DOHH2 (cell line): Measurements from ENCODE around the gene ARL6IP6.
A peak's percentile ranks its signal among the peaks of the same experiment; 100 is the strongest.
"Not testable (repeated sequence)": the region's sequence is repeated elsewhere in the genome, so short reads cannot be mapped to it uniquely, and the experiment has no call there.

Source experiments
- H3F3A ChIP-seq: fragments of 200-600 bp; sonication (generic), shearing (Covaris generic); 2 replicates; pipeline ENCODE4 v1.6.0; 2016; ENCODE audit warnings: antibody characterized with exemption, mild to moderate bottlenecking; ENCODE audit not compliant: control insufficient read depth, insufficient read depth
- H3K27ac ChIP-seq: fragments of 200-600 bp; sonication (generic); 2 replicates; pipeline ENCODE4 v1.5.1; 2014; ENCODE audit warnings: low read depth, mild to moderate bottlenecking, low read length, moderate library complexity
- H3K27me3 ChIP-seq: fragments of 200-600 bp; sonication (generic); 2 replicates; pipeline ENCODE4 v1.6.1; 2014; ENCODE audit warnings: mild to moderate bottlenecking, low read length, mixed read lengths; ENCODE audit not compliant: control insufficient read depth
- H3K36me3 ChIP-seq: fragments of 200-600 bp; sonication (generic); 2 replicates; pipeline ENCODE4 v1.6.1; 2014; ENCODE audit warnings: mild to moderate bottlenecking, low read length, moderate library complexity, mixed read lengths; ENCODE audit not compliant: control insufficient read depth
- H3K4me1 ChIP-seq: fragments of 200-600 bp; sonication (generic); 2 replicates; pipeline ENCODE4 v1.6.1; 2014; ENCODE audit warnings: mild to moderate bottlenecking, low read length, mixed read lengths; ENCODE audit not compliant: control insufficient read depth
- H3K4me2 ChIP-seq: fragments of 200-600 bp; sonication (generic); 2 replicates; pipeline ENCODE4 v1.6.0; 2014; ENCODE audit warnings: mild to moderate bottlenecking, low read length, moderate library complexity
- H3K4me3 ChIP-seq: fragments of 200-600 bp; sonication (generic); 2 replicates; pipeline ENCODE4 v1.5.1; 2014; ENCODE audit warnings: mild to moderate bottlenecking, low read length, mixed read lengths
- H3K79me2 ChIP-seq: fragments of 200-600 bp; sonication (generic); 2 replicates; pipeline ENCODE4 v1.6.1; 2014; ENCODE audit warnings: mild to moderate bottlenecking, low read length, mixed read lengths; ENCODE audit not compliant: control insufficient read depth
- H3K9me2 ChIP-seq: fragments of 200-600 bp; sonication (generic); replicated peaks from 2 replicates; pipeline ENCODE4 v1.6.1; 2014; ENCODE audit warnings: mild to moderate bottlenecking, low read length, mixed read lengths; ENCODE audit not compliant: control insufficient read depth
- H3K9me3 ChIP-seq: fragments of 200-600 bp; sonication (generic); 2 replicates; pipeline ENCODE4 v1.6.1; 2014; ENCODE audit warnings: antibody characterized with exemption, low read length, mixed read lengths; ENCODE audit not compliant: control insufficient read depth, insufficient read depth
- H4K20me1 ChIP-seq: fragments of 200-600 bp; sonication (generic); 2 replicates; pipeline ENCODE4 v1.6.0; 2014; ENCODE audit warnings: low read depth, mild to moderate bottlenecking, antibody characterized with exemption, low read length, moderate library complexity; ENCODE audit not compliant: control insufficient read depth, insufficient read depth
- CTCF ChIP-seq: fragments of 200-600 bp; sonication (generic); IDR thresholded peaks from one replicate; pipeline ENCODE4 v1.5.1; 2014; ENCODE audit warnings: antibody characterized with exemption, mild to moderate bottlenecking, low read depth, low read length; ENCODE audit not compliant: poor library complexity, severe bottlenecking
- EZH2phosphoT487 ChIP-seq: fragments of 200-600 bp; sonication (generic); IDR thresholded peaks from 2 replicates; pipeline ENCODE4 v1.6.1; 2017; ENCODE audit warnings: borderline replicate concordance, mild to moderate bottlenecking, antibody characterized with exemption, low read length, moderate library complexity, mixed read lengths

ARL6IP6 gene

GRCh38 chr2:152740743-152741328 is 22.4 kb downstream of the ARL6IP6 start:
- no peaks in the 10 kb centered on the region for H3K4me1 ChIP-seq
- H3K4me2 ChIP-seq: no peak overlapping the region
- peaks cover 85% of the 10 kb centered on the region for H3K36me3 ChIP-seq
- peaks cover 10% of the 10 kb centered on the region; the same call in 1 of the 2 replicates for H3K9me3 ChIP-seq
- TF ChIP-seq EZH2phosphoT487 (no peak), CTCF (peak; percentile 72)
- H3K27me3 ChIP-seq: no peaks in the 10 kb centered on the region
- H3K9me2 ChIP-seq: no peaks in the 10 kb centered on the region
- H3K4me3 ChIP-seq: no peak overlapping the region
- H3F3A ChIP-seq: peaks cover 4% of the 10 kb centered on the region; the same call in 1 of the 2 replicates
- no peaks in the 10 kb centered on the region for H4K20me1 ChIP-seq
- no peak overlapping the region for H3K27ac ChIP-seq
- peaks cover 35% of the 10 kb centered on the region for H3K79me2 ChIP-seq

- TF ChIP-seq CTCF (peak; percentile 62), EZH2phosphoT487 (no peak)
- H3K4me2 ChIP-seq: no peak overlapping the region
- peaks cover 80% of the 10 kb centered on the region for H3K36me3 ChIP-seq
- H3K9me2 ChIP-seq: no peaks in the 10 kb centered on the region
- H3F3A ChIP-seq: peaks cover 4% of the 10 kb centered on the region; the same call in 1 of the 2 replicates
- no peaks in the 10 kb centered on the region for H4K20me1 ChIP-seq
- H3K9me3 ChIP-seq: peaks cover 10% of the 10 kb centered on the region; the same call in 1 of the 2 replicates
- no peaks in the 10 kb centered on the region for H3K27me3 ChIP-seq
- H3K79me2 ChIP-seq: peaks cover 42% of the 10 kb centered on the region
- H3K4me1 ChIP-seq: no peaks in the 10 kb centered on the region
- no peak overlapping the region for H3K4me3 ChIP-seq
- no peak overlapping the region for H3K27ac ChIP-seq
These were observed 24.6 kb downstream of the ARL6IP6 start for GRCh38 chr2:152743002-152743401.

- H3K4me3 ChIP-seq, H3K27ac ChIP-seq, H3K27me3 ChIP-seq, H3K9me2 ChIP-seq, H3F3A ChIP-seq, H4K20me1 ChIP-seq, H3K9me3 ChIP-seq, H3K4me2 ChIP-seq, H3K4me1 ChIP-seq: not testable (repeated sequence)
- Histone ChIP-seq H3K79me2 (peaks cover 40% of the 10 kb centered on the region), H3K36me3 (peaks cover 90% of the 10 kb centered on the region)
These were observed 29.3 kb downstream of the ARL6IP6 start for GRCh38 chr2:152747751-152748150.

- Histone ChIP-seq H3K4me3 (no peak overlapping the region), H3K36me3 (peaks cover 86% of the 10 kb centered on the region), H3F3A (no peaks in the 10 kb centered on the region), H3K9me3 (no peaks in the 10 kb centered on the region), H4K20me1 (no peaks in the 10 kb centered on the region), H3K79me2 (peaks cover 3% of the 10 kb centered on the region; the same call in 1 of the 2 replicates), H3K27ac (no peak overlapping the region), H3K4me1 (no peaks in the 10 kb centered on the region), H3K4me2 (no peak overlapping the region), H3K9me2 (no peaks in the 10 kb centered on the region), H3K27me3 (no peaks in the 10 kb centered on the region)
- TF ChIP-seq EZH2phosphoT487 (no peak), CTCF (peak; percentile 34)
These were observed 36.6 kb downstream of the ARL6IP6 start for GRCh38 chr2:152755029-152755428.
